NOMO-1 treated with DMSO at 0.1 percent for 48 hours (cell line): ENCODE measurements around the gene RPN2.

Experiments
- DNase-seq: peaks from one replicate; lab custom pipeline; 2025; ENCODE audit not compliant: unreplicated experiment; lab: John Stamatoyannopoulos, UW

RPN2 gene

GRCh38 chr20:37290158-37290810 lies 111.2 kb downstream of the RPN2 start:
- no peak for DNase-seq
